WTC11 (cell line): ENCODE measurements around the gene NTN1. TPM values are rescaled to one million over a fixed set of nuclear protein-coding genes. Genes with fewer than 3 reads are reported as not detected.

Source experiments
- ATAC-seq: fragments of 200-7000 bp; cut with Tn5 transposase; 2 replicates; pipeline ENCODE4 v1.10.0; 2021; ENCODE audit warnings: mild to moderate bottlenecking, moderate library complexity
- CTCF ChIA-PET: fragments of 300-600 bp; sonication (Branson Sonifier 250); formaldehyde crosslinking; loops from one replicate; lab custom pipeline; 2021; ENCODE audit warnings: antibody characterized with exemption; lab: Charles Lee
- POLR2A ChIA-PET: fragments of 350-600 bp; sonication (Branson Sonifier 250); formaldehyde crosslinking; loops from one replicate; lab custom pipeline; 2021; ENCODE audit warnings: antibody characterized with exemption; lab: Charles Lee
- DNase-seq: peaks from one replicate; pipeline ENCODE4 v3.0.0; 2021; ENCODE audit warnings: low spot score
- H3K27ac Mint-ChIP-seq: 2 replicates; pipeline ENCODE4 v1.8.0; 2021; ENCODE audit warnings: mixed read lengths
- H3K27me3 Mint-ChIP-seq: 2 replicates; pipeline ENCODE4 v1.8.0; 2021; ENCODE audit warnings: low read depth, mild to moderate bottlenecking, moderate library complexity, mixed read lengths
- H3K36me3 Mint-ChIP-seq: 2 replicates; pipeline ENCODE4 v1.8.0; 2021; ENCODE audit warnings: mixed read lengths
- H3K4me1 Mint-ChIP-seq: 2 replicates; pipeline ENCODE4 v1.8.0; 2022; ENCODE audit warnings: mixed read lengths
- H3K4me3 Mint-ChIP-seq: 2 replicates; pipeline ENCODE4 v1.8.0; 2021; ENCODE audit warnings: mild to moderate bottlenecking, moderate library complexity, mixed read lengths
- H3K9me3 Mint-ChIP-seq: 2 replicates; pipeline ENCODE4 v1.8.0; 2021; ENCODE audit warnings: mixed read lengths
- AFF4 ChIP-seq: sonication (generic); formaldehyde crosslinking; IDR thresholded peaks from 2 replicates; pipeline ENCODE4 v1.8.1; 2023; ENCODE audit warnings: mild to moderate bottlenecking, missing genetic modification reagents, borderline replicate concordance
- ATF2 ChIP-seq: sonication (generic); formaldehyde crosslinking; IDR thresholded peaks from 2 replicates; pipeline ENCODE4 v1.8.1; 2022; ENCODE audit warnings: low read depth, missing genetic modification reagents, borderline replicate concordance
- E2F1 ChIP-seq: sonication (generic); formaldehyde crosslinking; IDR thresholded peaks from 2 replicates; pipeline ENCODE4 v1.8.0; 2022; ENCODE audit warnings: mild to moderate bottlenecking, missing genetic modification reagents
- ERG ChIP-seq: fragments of 250-450 bp; sonication (Bioruptor Pico); IDR thresholded peaks from 2 replicates; pipeline ENCODE4 v1.8.0; 2021; ENCODE audit warnings: mild to moderate bottlenecking
- ETV6 ChIP-seq: sonication (generic); formaldehyde crosslinking; IDR thresholded peaks from 2 replicates; pipeline ENCODE4 v1.8.1; 2022; ENCODE audit warnings: mild to moderate bottlenecking, missing genetic modification reagents
- FOXJ3 ChIP-seq: sonication (generic); formaldehyde crosslinking; IDR thresholded peaks from 2 replicates; pipeline ENCODE4 v1.9.0; 2021; ENCODE audit warnings: missing genetic modification reagents, mild to moderate bottlenecking, borderline replicate concordance
- FOXP4 ChIP-seq: sonication (generic); formaldehyde crosslinking; IDR thresholded peaks from 2 replicates; pipeline ENCODE4 v1.8.0; 2022; ENCODE audit warnings: mild to moderate bottlenecking, missing genetic modification reagents
- GTF2I ChIP-seq: fragments of 250-450 bp; sonication (Bioruptor Pico); conservative IDR thresholded peaks from 2 replicates; pipeline ENCODE4 v1.4.0; 2021; ENCODE audit warnings: mild to moderate bottlenecking
- JAZF1 ChIP-seq: fragments of 250-450 bp; sonication (Bioruptor Pico); IDR thresholded peaks from 2 replicates; pipeline ENCODE4 v1.9.0; 2021; ENCODE audit warnings: moderate library complexity, mild to moderate bottlenecking, inconsistent platforms
- JUN ChIP-seq: sonication (generic); formaldehyde crosslinking; IDR thresholded peaks from 2 replicates; pipeline ENCODE4 v1.8.0; 2023; ENCODE audit warnings: mild to moderate bottlenecking, missing genetic modification reagents
- NFYB ChIP-seq: sonication (generic); formaldehyde crosslinking; conservative IDR thresholded peaks from 2 replicates; pipeline ENCODE4 v1.8.0; 2022; ENCODE audit warnings: low read depth, missing genetic modification reagents
- NR1H2 ChIP-seq: sonication (generic); formaldehyde crosslinking; IDR thresholded peaks from 2 replicates; pipeline ENCODE4 v1.9.0; 2021; ENCODE audit warnings: mild to moderate bottlenecking, moderate library complexity, missing genetic modification reagents
- NR2C2 ChIP-seq: sonication (generic); formaldehyde crosslinking; IDR thresholded peaks from 2 replicates; pipeline ENCODE4 v1.8.0; 2022; ENCODE audit warnings: mild to moderate bottlenecking, missing genetic modification reagents
- PREB ChIP-seq: sonication (generic); formaldehyde crosslinking; IDR thresholded peaks from 2 replicates; pipeline ENCODE4 v1.8.1; 2022; ENCODE audit warnings: mild to moderate bottlenecking, missing genetic modification reagents, moderate library complexity, borderline replicate concordance
- ZBTB43 ChIP-seq: sonication (generic); formaldehyde crosslinking; IDR thresholded peaks from 2 replicates; pipeline ENCODE4 v1.8.1; 2023; ENCODE audit warnings: mild to moderate bottlenecking, missing genetic modification reagents
- ZNF138 ChIP-seq: sonication (generic); formaldehyde crosslinking; conservative IDR thresholded peaks from 2 replicates; pipeline ENCODE4 v1.8.1; 2022; ENCODE audit warnings: mild to moderate bottlenecking, moderate library complexity, missing genetic modification reagents
- ZNF416 ChIP-seq: fragments of 250-450 bp; sonication (Bioruptor Pico); IDR thresholded peaks from 2 replicates; pipeline ENCODE4 v1.9.0; 2021; ENCODE audit warnings: mild to moderate bottlenecking, inconsistent platforms
- total RNA-seq: library from RNA; stranded (reverse); gene quantifications from 3 replicates; pipeline ENCODE4 v1.2.3, GENCODE V29; 2021

The NTN1 gene
- total RNA-seq, 1 experiment from 2014 or later: 5.5 TPM

GRCh38 chr17:9054126-9054975, 33.0 kb downstream of the NTN1 start:
- ATAC-seq (peak; percentile 90), DNase-seq (peak; percentile 83)
- peaks cover 11% of the 10 kb centered on the region for H3K36me3 Mint-ChIP-seq
- peaks cover 59% of the 10 kb centered on the region for H3K27me3 Mint-ChIP-seq
- TF ChIP-seq NR1H2 (CRISPR knock-in tag) (no peak), FOXP4 (CRISPR knock-in tag) (peak; percentile 69; the same call in 1 of the 2 replicates), GTF2I (CRISPR knock-in tag) (no peak), NFYB (no peak), ZNF416 (no peak), E2F1 (CRISPR knock-in tag) (no peak), ERG (CRISPR knock-in tag) (no peak), ETV6 (CRISPR knock-in tag) (0 out of 2 replicates have a peak, but pooled peaks have one; percentile 28), JAZF1 (no peak)
- ChIA-PET CTCF (interaction anchor here (0.6 to 1.4 kb wide), 2 partner anchors 8 to 37 kb away, joined by 3 read pairs; no protein-coding TSS in a partner anchor), POLR2A (no interaction called here)
- peak overlapping the region; percentile 56 for H3K4me3 Mint-ChIP-seq
- H3K9me3 Mint-ChIP-seq: peaks cover 8% of the 10 kb centered on the region
- peak overlapping the region; percentile 92 for H3K27ac Mint-ChIP-seq
- peaks cover 53% of the 10 kb centered on the region for H3K4me1 Mint-ChIP-seq

- H3K9me3 Mint-ChIP-seq: 0 out of 2 replicates have a peak, but pooled peaks cover 4% of the 10 kb centered on the region
- ATAC-seq (no peak), DNase-seq (no peak)
- no peak overlapping the region for H3K27ac Mint-ChIP-seq
- H3K27me3 Mint-ChIP-seq: peaks cover 59% of the 10 kb centered on the region
- H3K4me3 Mint-ChIP-seq: no peak overlapping the region
- peaks cover 53% of the 10 kb centered on the region for H3K4me1 Mint-ChIP-seq
- peaks cover 8% of the 10 kb centered on the region; the same call in 1 of the 2 replicates for H3K36me3 Mint-ChIP-seq
- ChIA-PET POLR2A (no interaction called here), CTCF (no interaction called here)
- no peak for TF ChIP-seq NR2C2 (CRISPR knock-in tag)
- TF ChIP-seq FOXJ3 (CRISPR knock-in tag): no peak
- TF ChIP-seq ERG (CRISPR knock-in tag): no peak
- no peak for TF ChIP-seq ATF2 (CRISPR knock-in tag)
- TF ChIP-seq JUN (CRISPR knock-in tag): no peak
- TF ChIP-seq ZBTB43 (CRISPR knock-in tag): no peak
- no peak for TF ChIP-seq ZNF138 (CRISPR knock-in tag)
- TF ChIP-seq AFF4 (CRISPR knock-in tag): no peak
- no peak for TF ChIP-seq PREB
- TF ChIP-seq E2F1 (CRISPR knock-in tag): no peak
Observed at GRCh38 chr17:9055281-9055680, 34.0 kb downstream of the NTN1 start.
